Measurements from ENCODE around the gene UBE2O.

Gene UBE2O

DNA sequence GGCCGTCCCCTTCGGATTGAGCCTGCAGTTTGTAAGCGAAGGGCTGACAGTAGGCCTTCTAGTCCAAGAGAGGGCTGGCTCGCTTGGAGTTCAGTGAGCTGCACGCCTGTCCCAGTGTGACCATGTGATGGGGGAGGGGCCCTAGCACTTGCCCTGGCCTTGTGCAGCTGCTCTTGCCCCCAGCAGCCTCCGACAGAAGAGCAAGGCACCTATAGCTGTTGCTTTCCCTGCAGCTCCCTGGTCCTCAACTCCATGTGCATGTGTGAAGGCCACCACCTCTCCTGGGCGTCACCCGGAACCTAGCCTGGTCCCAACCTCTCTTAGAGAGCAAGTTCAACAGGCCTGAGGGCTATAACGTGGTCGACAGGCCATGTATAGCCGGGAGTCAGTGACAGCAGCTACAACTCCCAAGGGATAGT, 62.9 kb downstream of the UBE2O start:
- Histone ChIP-seq H2AFZ (ENCODE audit: low read depth, low read length) (no peak overlapping the region), H3K4me2 (ENCODE audit: low read length) (no peak overlapping the region), H3K4me3 (ENCODE audit: low read length) (no peak overlapping the region), H3K79me2 (ENCODE audit: low read length) (no peaks in the 10 kb centered on the region), H3K4me1 (ENCODE audit: low read length) (no peaks in the 10 kb centered on the region), H3K9me3 (ENCODE audit: insufficient read depth, low read length) (no peaks in the 10 kb centered on the region), H3K36me3 (replicated peaks; ENCODE audit: low read depth, low read length) (peaks cover 16% of the 10 kb centered on the region), H3K27me3 (ENCODE audit: low read depth, low read length) (no peaks in the 10 kb centered on the region), H3K9ac (ENCODE audit: low read length) (no peak overlapping the region), H4K20me1 (ENCODE audit: insufficient read depth, low read length) (no peaks in the 10 kb centered on the region), H3K27ac (ENCODE audit: low read length) (no peak overlapping the region)
- TF ChIP-seq, protein P1, sequence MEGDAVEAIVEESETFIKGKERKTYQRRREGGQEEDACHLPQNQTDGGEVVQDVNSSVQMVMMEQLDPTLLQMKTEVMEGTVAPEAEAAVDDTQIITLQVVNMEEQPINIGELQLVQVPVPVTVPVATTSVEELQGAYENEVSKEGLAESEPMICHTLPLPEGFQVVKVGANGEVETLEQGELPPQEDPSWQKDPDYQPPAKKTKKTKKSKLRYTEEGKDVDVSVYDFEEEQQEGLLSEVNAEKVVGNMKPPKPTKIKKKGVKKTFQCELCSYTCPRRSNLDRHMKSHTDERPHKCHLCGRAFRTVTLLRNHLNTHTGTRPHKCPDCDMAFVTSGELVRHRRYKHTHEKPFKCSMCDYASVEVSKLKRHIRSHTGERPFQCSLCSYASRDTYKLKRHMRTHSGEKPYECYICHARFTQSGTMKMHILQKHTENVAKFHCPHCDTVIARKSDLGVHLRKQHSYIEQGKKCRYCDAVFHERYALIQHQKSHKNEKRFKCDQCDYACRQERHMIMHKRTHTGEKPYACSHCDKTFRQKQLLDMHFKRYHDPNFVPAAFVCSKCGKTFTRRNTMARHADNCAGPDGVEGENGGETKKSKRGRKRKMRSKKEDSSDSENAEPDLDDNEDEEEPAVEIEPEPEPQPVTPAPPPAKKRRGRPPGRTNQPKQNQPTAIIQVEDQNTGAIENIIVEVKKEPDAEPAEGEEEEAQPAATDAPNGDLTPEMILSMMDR (IDR thresholded peaks at IDR 0.05; ENCODE audit: low read depth, low read length), result no peak
- TF ChIP-seq EZH2phosphoT487 (IDR thresholded peaks at IDR 0.05; ENCODE audit: low read depth), result no peak

DNA sequence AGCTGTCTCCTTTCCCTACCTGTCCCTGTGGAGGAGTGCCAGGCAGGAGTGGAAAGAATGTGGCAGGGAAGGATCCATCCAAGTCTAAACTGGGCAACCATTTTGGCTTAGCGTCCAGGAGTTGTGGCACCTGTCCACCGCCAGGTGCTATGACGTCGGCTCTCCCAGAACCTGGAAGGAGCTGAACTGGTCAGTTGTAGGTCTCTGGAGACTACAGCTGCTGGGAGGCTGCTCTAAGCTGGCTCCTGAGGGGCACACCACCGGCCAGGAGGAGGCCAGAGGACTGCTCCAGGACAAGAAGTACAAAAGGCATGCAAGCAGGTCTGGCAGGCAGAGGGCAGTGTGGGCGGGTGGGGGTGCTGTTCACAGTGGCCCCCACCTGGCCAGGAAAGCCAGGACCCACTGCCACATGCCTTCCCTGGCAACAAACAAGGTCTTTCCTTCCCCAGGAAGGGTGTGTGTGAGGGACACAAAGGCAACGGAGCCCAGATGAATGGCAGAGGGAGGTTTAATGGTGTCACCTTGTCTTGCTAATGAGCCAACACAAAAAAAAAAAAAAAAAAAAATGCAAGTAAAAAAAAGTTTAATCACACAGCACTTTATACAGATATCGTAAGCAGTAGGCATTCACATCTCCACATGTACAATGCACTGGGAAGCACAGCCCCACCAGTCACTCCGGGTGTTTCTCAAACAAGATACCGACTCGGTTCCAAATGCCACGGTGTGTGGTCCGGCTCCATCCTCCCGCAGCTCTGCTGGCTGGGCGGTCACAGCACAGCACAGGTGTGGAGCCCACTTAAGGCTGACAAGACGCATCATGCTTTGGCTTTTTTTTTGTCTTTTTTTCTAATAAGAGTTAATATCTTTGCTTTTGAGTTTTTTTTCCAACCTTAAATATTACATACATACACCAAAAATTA, 63.7 kb downstream of the UBE2O start:
- Histone ChIP-seq H3K79me2 (ENCODE audit: low read length) (no peaks in the 10 kb centered on the region), H3K4me1 (ENCODE audit: low read length) (no peaks in the 10 kb centered on the region), H3K9me3 (ENCODE audit: insufficient read depth, low read length) (no peaks in the 10 kb centered on the region), H3K36me3 (replicated peaks; ENCODE audit: low read depth, low read length) (peaks cover 15% of the 10 kb centered on the region), H2AFZ (ENCODE audit: low read depth, low read length) (no peak overlapping the region), H3K27me3 (ENCODE audit: low read depth, low read length) (no peaks in the 10 kb centered on the region), H4K20me1 (ENCODE audit: insufficient read depth, low read length) (no peaks in the 10 kb centered on the region), H3K9ac (ENCODE audit: low read length) (no peak overlapping the region), H3K4me3 (ENCODE audit: low read length) (no peak overlapping the region), H3K27ac (ENCODE audit: low read length) (no peak overlapping the region), H3K4me2 (ENCODE audit: low read length) (no peak overlapping the region)
- TF ChIP-seq, protein P1 (IDR thresholded peaks at IDR 0.05; ENCODE audit: low read depth, low read length), result no peak
- no peak for TF ChIP-seq EZH2phosphoT487 (IDR thresholded peaks at IDR 0.05; ENCODE audit: low read depth)

DNA sequence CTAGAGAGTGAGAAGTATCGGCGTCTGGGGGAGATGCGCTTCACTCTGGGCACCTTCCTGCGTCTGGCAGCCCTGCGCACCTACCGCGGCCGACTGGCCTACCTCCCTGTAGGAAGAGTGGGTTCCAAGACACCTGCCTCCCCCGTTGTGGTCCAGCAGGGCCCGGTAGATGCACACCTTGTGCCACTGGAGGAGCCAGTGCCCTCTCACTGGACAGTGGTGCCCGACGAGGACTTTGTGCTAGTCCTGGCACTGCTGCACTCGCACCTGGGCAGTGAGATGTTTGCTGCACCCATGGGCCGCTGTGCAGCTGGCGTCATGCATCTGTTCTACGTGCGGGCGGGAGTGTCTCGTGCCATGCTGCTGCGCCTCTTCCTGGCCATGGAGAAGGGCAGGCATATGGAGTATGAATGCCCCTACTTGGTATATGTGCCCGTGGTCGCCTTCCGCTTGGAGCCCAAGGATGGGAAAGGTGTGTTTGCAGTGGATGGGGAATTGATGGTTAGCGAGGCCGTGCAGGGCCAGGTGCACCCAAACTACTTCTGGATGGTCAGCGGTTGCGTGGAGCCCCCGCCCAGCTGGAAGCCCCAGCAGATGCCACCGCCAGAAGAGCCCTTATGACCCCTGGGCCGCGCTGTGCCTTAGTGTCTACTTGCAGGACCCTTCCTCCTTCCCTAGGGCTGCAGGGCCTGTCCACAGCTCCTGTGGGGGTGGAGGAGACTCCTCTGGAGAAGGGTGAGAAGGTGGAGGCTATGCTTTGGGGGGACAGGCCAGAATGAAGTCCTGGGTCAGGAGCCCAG, 65.8 kb downstream of the UBE2O start:
- Histone ChIP-seq H3K27ac (ENCODE audit: low read length) (no peak overlapping the region), H4K20me1 (ENCODE audit: insufficient read depth, low read length) (no peaks in the 10 kb centered on the region), H3K4me1 (ENCODE audit: low read length) (no peaks in the 10 kb centered on the region), H3K4me3 (ENCODE audit: low read length) (no peak overlapping the region), H3K36me3 (replicated peaks; ENCODE audit: low read depth, low read length) (peaks cover 6% of the 10 kb centered on the region), H3K9ac (ENCODE audit: low read length) (no peak overlapping the region), H3K79me2 (ENCODE audit: low read length) (no peaks in the 10 kb centered on the region), H3K27me3 (ENCODE audit: low read depth, low read length) (no peaks in the 10 kb centered on the region), H3K9me3 (ENCODE audit: insufficient read depth, low read length) (no peaks in the 10 kb centered on the region), H2AFZ (ENCODE audit: low read depth, low read length) (no peak overlapping the region), H3K4me2 (ENCODE audit: low read length) (no peak overlapping the region)
- TF ChIP-seq, protein P1 (IDR thresholded peaks at IDR 0.05; ENCODE audit: low read depth, low read length), result no peak
- TF ChIP-seq EZH2phosphoT487 (IDR thresholded peaks at IDR 0.05; ENCODE audit: low read depth), result no peak
